ENCODE measurements around the gene PRR4. TPM values are rescaled to one million over a fixed set of nuclear protein-coding genes. Genes with fewer than 3 reads are reported as not detected.

Gene PRR4
- total RNA-seq, 1 donor from 2014 or later, result 0.40 TPM

DNA sequence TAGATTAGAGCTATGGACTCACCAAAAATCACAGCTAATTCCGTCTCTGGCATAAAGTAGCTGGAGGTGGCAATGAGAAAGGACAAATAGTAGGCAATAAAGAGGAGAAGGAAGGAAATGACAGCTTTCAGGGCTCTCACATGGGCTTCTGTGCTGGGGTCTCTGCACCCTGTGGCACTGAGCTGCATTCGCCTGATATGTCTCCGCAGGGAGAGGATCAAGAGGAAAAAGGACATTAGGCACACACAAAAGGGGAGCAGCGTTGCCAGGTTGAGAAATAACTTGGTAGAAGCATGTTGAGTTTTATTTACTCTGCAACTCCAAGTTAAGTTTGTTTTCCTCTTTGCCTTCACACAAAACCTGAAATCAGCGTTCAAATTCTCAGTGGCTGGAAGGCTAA lies 47.5 kb downstream of the PRR4 start:
- DNase-seq (ENCODE audit: low read depth in 2 of 2), result no peak

Other genes with a start within 250 kb of the PRR4 start
- 6.1 and 13.5 TPM in 2 replicates for gene MAGOHB, start 235.9 kb downstream of the PRR4 start, total RNA-seq
- gene STYK1, start 175.4 kb downstream of the PRR4 start, total RNA-seq, result 4.2 and 8.1 TPM in 2 replicates
- gene YBX3, start 126.2 kb downstream of the PRR4 start, total RNA-seq, result 127 and 170 TPM in 2 replicates
- not detected in 2 replicates for gene TAS2R7, start 46.8 kb downstream of the PRR4 start, total RNA-seq
- not detected in 2 replicates for gene TAS2R8, start 42.2 kb downstream of the PRR4 start, total RNA-seq
- under 0.01 TPM in 1 of 2 replicates, not detected in the other for gene TAS2R9, start 39.3 kb downstream of the PRR4 start, total RNA-seq
- gene TAS2R10, start 23.1 kb downstream of the PRR4 start, total RNA-seq, result under 0.01 and 0.22 TPM in 2 replicates
- 5.2 and 8.3 TPM in 2 replicates for gene PRH1, start 34.8 kb upstream of the PRR4 start, total RNA-seq
- gene TAS2R13, start 60.1 kb upstream of the PRR4 start, total RNA-seq, result 0.20 and 0.44 TPM in 2 replicates
- gene PRH2, start 79.8 kb upstream of the PRR4 start, total RNA-seq, result not detected in 2 replicates
- 0.87 and 1.4 TPM in 2 replicates for gene TAS2R14, start 89.8 kb upstream of the PRR4 start, total RNA-seq
- gene TAS2R50, start 137.4 kb upstream of the PRR4 start, total RNA-seq, result 1.1 and 1.2 TPM in 2 replicates
- gene TAS2R20, start 148.8 kb upstream of the PRR4 start, total RNA-seq, result 1.1 and 1.8 TPM in 2 replicates
- 1.3 and 2.6 TPM in 2 replicates for gene TAS2R19, start 173.1 kb upstream of the PRR4 start, total RNA-seq
- gene TAS2R31, start 181.9 kb upstream of the PRR4 start, total RNA-seq, result 1.1 and 1.8 TPM in 2 replicates
- gene TAS2R46, start 212.8 kb upstream of the PRR4 start, total RNA-seq, result 0.65 and 0.79 TPM in 2 replicates
- gene TAS2R43, start 242.8 kb upstream of the PRR4 start, total RNA-seq, result 0.65 and 0.99 TPM in 2 replicates

Data from lung microvascular endothelial cell (primary cell).